Spleen (tissue), 7 donors: Measurements from ENCODE around the gene TBC1D16.

Source experiments
- POLR2A ChIP-seq, 3 donors: fragments of 450-650 bp; IDR thresholded peaks; one replicate each; pipeline ENCODE4 v1.5.1; 2017; ENCODE audit warnings: antibody characterized with exemption in 3 of 3, mild to moderate bottlenecking in 1 of 3
- TF ChIP-seq, protein P1 (sequence below), 11 experiments: fragments of 200-600 bp in 7 of 11; fragments of 450-650 bp in 4 of 11; sonication (generic) in 4 of 11; IDR thresholded peaks in 8 of 11; conservative IDR thresholded peaks in 3 of 11; 1 replicate in 7 of 11; 2 replicates in 4 of 11; pipeline versions ENCODE4 v1.4.0 to v1.8.0; 2016 to 2021; ENCODE audit warnings: antibody characterized with exemption in 11 of 11, inconsistent platforms in 4 of 11, mild to moderate bottlenecking in 1 of 11
- donor health status: DM: no; HTN: no; CAD: no; lungs with moderate emphysema.
- donor health status: DM: no; HTN: no; CAD: no.
- donor health status: DM: no; HTN: no; CAD: no.

- TF ChIP-seq, protein P1, sequence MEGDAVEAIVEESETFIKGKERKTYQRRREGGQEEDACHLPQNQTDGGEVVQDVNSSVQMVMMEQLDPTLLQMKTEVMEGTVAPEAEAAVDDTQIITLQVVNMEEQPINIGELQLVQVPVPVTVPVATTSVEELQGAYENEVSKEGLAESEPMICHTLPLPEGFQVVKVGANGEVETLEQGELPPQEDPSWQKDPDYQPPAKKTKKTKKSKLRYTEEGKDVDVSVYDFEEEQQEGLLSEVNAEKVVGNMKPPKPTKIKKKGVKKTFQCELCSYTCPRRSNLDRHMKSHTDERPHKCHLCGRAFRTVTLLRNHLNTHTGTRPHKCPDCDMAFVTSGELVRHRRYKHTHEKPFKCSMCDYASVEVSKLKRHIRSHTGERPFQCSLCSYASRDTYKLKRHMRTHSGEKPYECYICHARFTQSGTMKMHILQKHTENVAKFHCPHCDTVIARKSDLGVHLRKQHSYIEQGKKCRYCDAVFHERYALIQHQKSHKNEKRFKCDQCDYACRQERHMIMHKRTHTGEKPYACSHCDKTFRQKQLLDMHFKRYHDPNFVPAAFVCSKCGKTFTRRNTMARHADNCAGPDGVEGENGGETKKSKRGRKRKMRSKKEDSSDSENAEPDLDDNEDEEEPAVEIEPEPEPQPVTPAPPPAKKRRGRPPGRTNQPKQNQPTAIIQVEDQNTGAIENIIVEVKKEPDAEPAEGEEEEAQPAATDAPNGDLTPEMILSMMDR (IDR thresholded peaks at IDR 0.05 in 8 of 11, conservative IDR thresholded peaks at IDR 0.05 in 3 of 11): no peak
- no peak for TF ChIP-seq POLR2A (IDR thresholded peaks at IDR 0.05)
Measured at GRCh38 chr17:80034791-80035686, 633 bp downstream of the TBC1D16 start.
